Astrocyte (in vitro differentiated cells and primary cell): Measurements from ENCODE around the gene DCHS1. TPM values are rescaled to one million over a fixed set of nuclear protein-coding genes. Genes with fewer than 3 reads are reported as not detected.
A peak's percentile ranks its signal among the peaks of the same experiment; 100 is the strongest.

Source experiments
- DNase-seq: peaks from one replicate; pipeline ENCODE4 v3.0.0-alpha.2; 2010; ENCODE audit warnings: low read depth
- FAIRE-seq: peaks from 2 replicates; lab custom pipeline; 2011; peaks lifted over from hg19 to GRCh38; lab: Jason Lieb, UNC
- H2AFZ ChIP-seq: 2 replicates; pipeline ENCODE4 v1.6.0; 2012; ENCODE audit warnings: low read depth, low read length, inconsistent platforms
- H3K27ac ChIP-seq: 2 replicates; pipeline ENCODE4 v1.5.1; 2011; ENCODE audit warnings: low read depth, low read length, inconsistent platforms
- H3K27me3 ChIP-seq: 2 replicates; pipeline ENCODE4 v1.6.0; 2011; ENCODE audit warnings: low read length, inconsistent platforms; ENCODE audit not compliant: insufficient read depth
- H3K36me3 ChIP-seq: 2 replicates; pipeline ENCODE4 v1.5.1; 2011; ENCODE audit warnings: low read length, inconsistent platforms; ENCODE audit not compliant: insufficient read depth
- H3K4me1 ChIP-seq: 2 replicates; pipeline ENCODE4 v1.5.1; 2011; ENCODE audit warnings: low read length, inconsistent platforms; ENCODE audit not compliant: insufficient read depth
- H3K4me2 ChIP-seq: 2 replicates; pipeline ENCODE4 v1.6.0; 2012; ENCODE audit warnings: low read length, inconsistent platforms
- H3K4me3 ChIP-seq: 2 replicates; pipeline ENCODE4 v1.5.1; 2011; ENCODE audit warnings: low read depth, mild to moderate bottlenecking, low read length, inconsistent platforms; ENCODE audit not compliant: insufficient read depth
- H3K79me2 ChIP-seq: 2 replicates; pipeline ENCODE4 v1.6.0; 2012; ENCODE audit warnings: mild to moderate bottlenecking, low read length, inconsistent platforms; ENCODE audit not compliant: insufficient read depth
- H3K9ac ChIP-seq: 2 replicates; pipeline ENCODE4 v1.6.0; 2012; ENCODE audit warnings: mild to moderate bottlenecking, low read length, inconsistent platforms
- H3K9me3 ChIP-seq: 2 replicates; pipeline ENCODE4 v1.5.1; 2012; ENCODE audit warnings: low read depth, mild to moderate bottlenecking, low read length, inconsistent platforms; ENCODE audit not compliant: insufficient read depth
- H4K20me1 ChIP-seq: 2 replicates; pipeline ENCODE4 v1.6.0; 2012; ENCODE audit warnings: low read length, inconsistent platforms; ENCODE audit not compliant: insufficient read depth
- H3K27ac Mint-ChIP-seq: one replicate; pipeline ENCODE4 v1.8.0; 2021; ENCODE audit warnings: mild to moderate bottlenecking, mixed read lengths; ENCODE audit not compliant: unreplicated experiment
- H3K27me3 Mint-ChIP-seq: one replicate; pipeline ENCODE4 v1.8.0; 2021; ENCODE audit warnings: low read depth, mixed read lengths; ENCODE audit not compliant: unreplicated experiment
- H3K36me3 Mint-ChIP-seq: one replicate; pipeline ENCODE4 v1.8.0; 2021; ENCODE audit warnings: low read depth, mixed read lengths; ENCODE audit not compliant: unreplicated experiment
- H3K4me1 Mint-ChIP-seq: one replicate; pipeline ENCODE4 v1.8.0; 2021; ENCODE audit warnings: low read depth, mixed read lengths; ENCODE audit not compliant: unreplicated experiment
- H3K4me3 Mint-ChIP-seq: one replicate; pipeline ENCODE4 v1.8.0; 2021; ENCODE audit warnings: mild to moderate bottlenecking, moderate library complexity, mixed read lengths; ENCODE audit not compliant: unreplicated experiment
- H3K9me3 Mint-ChIP-seq: one replicate; pipeline ENCODE4 v1.8.0; 2021; ENCODE audit warnings: mild to moderate bottlenecking, mixed read lengths; ENCODE audit not compliant: unreplicated experiment
- EZH2 ChIP-seq: IDR thresholded peaks from 2 replicates; pipeline ENCODE4 v1.6.1; 2012; ENCODE audit warnings: mild to moderate bottlenecking, low read length, inconsistent platforms; ENCODE audit not compliant: insufficient read depth
- total RNA-seq: library from RNA; stranded (reverse); gene quantifications from 2 replicates; pipeline ENCODE4 v1.2.1, GENCODE V29; 2021
- TF ChIP-seq, protein P1 (sequence below): IDR thresholded peaks from 2 replicates; pipeline ENCODE4 v1.5.1; 2011; ENCODE audit warnings: low read depth, mild to moderate bottlenecking, inconsistent platforms, low read length, moderate library complexity; ENCODE audit not compliant: insufficient read depth

The DCHS1 gene
- total RNA-seq, 1 donor from 2014 or later, result 8.4 TPM

DNA sequence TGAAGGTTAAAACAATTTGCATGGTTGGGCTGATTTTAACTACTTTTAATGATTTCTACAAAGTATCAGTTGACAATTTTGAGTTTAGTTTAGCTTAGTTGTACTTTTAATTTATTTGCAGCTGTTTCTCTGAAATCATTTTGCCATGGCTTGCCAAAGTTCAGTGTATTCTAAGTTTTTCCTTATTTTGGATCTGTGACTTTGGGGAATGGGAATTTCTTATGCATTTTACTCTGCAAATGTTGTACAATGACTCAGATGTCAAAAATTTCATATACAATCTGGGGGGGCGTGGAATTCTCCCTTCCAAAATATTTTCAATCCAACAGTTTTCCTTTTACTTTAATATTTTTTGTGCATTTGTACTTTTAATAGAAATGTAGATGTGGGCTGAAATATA is 8.9 kb upstream of the DCHS1 start:
- H3K36me3 ChIP-seq, result no peaks in the 10 kb centered on the region
- TF ChIP-seq EZH2, result no peak
- TF ChIP-seq, protein P1, sequence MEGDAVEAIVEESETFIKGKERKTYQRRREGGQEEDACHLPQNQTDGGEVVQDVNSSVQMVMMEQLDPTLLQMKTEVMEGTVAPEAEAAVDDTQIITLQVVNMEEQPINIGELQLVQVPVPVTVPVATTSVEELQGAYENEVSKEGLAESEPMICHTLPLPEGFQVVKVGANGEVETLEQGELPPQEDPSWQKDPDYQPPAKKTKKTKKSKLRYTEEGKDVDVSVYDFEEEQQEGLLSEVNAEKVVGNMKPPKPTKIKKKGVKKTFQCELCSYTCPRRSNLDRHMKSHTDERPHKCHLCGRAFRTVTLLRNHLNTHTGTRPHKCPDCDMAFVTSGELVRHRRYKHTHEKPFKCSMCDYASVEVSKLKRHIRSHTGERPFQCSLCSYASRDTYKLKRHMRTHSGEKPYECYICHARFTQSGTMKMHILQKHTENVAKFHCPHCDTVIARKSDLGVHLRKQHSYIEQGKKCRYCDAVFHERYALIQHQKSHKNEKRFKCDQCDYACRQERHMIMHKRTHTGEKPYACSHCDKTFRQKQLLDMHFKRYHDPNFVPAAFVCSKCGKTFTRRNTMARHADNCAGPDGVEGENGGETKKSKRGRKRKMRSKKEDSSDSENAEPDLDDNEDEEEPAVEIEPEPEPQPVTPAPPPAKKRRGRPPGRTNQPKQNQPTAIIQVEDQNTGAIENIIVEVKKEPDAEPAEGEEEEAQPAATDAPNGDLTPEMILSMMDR, result no peak
- FAIRE-seq, result peak; percentile 13
- H3K36me3 Mint-ChIP-seq, result no peaks in the 10 kb centered on the region
- H3K4me3 Mint-ChIP-seq, result no peak overlapping the region
- no peaks in the 10 kb centered on the region for H3K9me3 Mint-ChIP-seq
- H2AFZ ChIP-seq, result no peak overlapping the region
- H3K27me3 Mint-ChIP-seq, result no peaks in the 10 kb centered on the region
- no peak overlapping the region for H3K27ac Mint-ChIP-seq
- no peaks in the 10 kb centered on the region for H3K9me3 ChIP-seq
- no peak overlapping the region for H3K4me2 ChIP-seq
- H3K27me3 ChIP-seq, result no peaks in the 10 kb centered on the region
- no peak for DNase-seq
- H3K9ac ChIP-seq, result no peak overlapping the region
- no peaks in the 10 kb centered on the region for H4K20me1 ChIP-seq
- no peak overlapping the region for H3K27ac ChIP-seq
- H3K4me3 ChIP-seq, result no peak overlapping the region
- no peaks in the 10 kb centered on the region for H3K4me1 ChIP-seq
- H3K79me2 ChIP-seq, result no peaks in the 10 kb centered on the region
- peaks cover 8% of the 10 kb centered on the region for H3K4me1 Mint-ChIP-seq

GRCh38 chr11:6663794-6664469 is 8.3 kb upstream of the DCHS1 start:
- H3K4me1 ChIP-seq, result no peaks in the 10 kb centered on the region
- Mint-ChIP-seq H3K9me3 (no peaks in the 10 kb centered on the region), H3K27ac (no peak overlapping the region), H3K27me3 (no peaks in the 10 kb centered on the region), H3K4me1 (peaks cover 8% of the 10 kb centered on the region), H3K4me3 (no peak overlapping the region), H3K36me3 (no peaks in the 10 kb centered on the region)
- H3K79me2 ChIP-seq, result no peaks in the 10 kb centered on the region
- no peak overlapping the region for H3K4me2 ChIP-seq
- H4K20me1 ChIP-seq, result no peaks in the 10 kb centered on the region
- no peak overlapping the region for H3K27ac ChIP-seq
- H2AFZ ChIP-seq, result no peak overlapping the region
- H3K27me3 ChIP-seq, result no peaks in the 10 kb centered on the region
- H3K36me3 ChIP-seq, result no peaks in the 10 kb centered on the region
- DNase-seq, result no peak
- no peak for FAIRE-seq
- TF ChIP-seq, protein P1, result no peak
- no peak overlapping the region for H3K9ac ChIP-seq
- H3K4me3 ChIP-seq, result no peak overlapping the region
- no peaks in the 10 kb centered on the region for H3K9me3 ChIP-seq

GRCh38 chr11:6660712-6661111 is 5.1 kb upstream of the DCHS1 start:
- H3K27me3 ChIP-seq, result no peaks in the 10 kb centered on the region
- H3K9ac ChIP-seq, result no peak overlapping the region
- Mint-ChIP-seq H3K27me3 (peaks cover 8% of the 10 kb centered on the region), H3K27ac (no peak overlapping the region), H3K4me1 (peaks cover 8% of the 10 kb centered on the region), H3K9me3 (no peaks in the 10 kb centered on the region), H3K4me3 (no peak overlapping the region), H3K36me3 (no peaks in the 10 kb centered on the region)
- no peaks in the 10 kb centered on the region for H3K9me3 ChIP-seq
- no peak overlapping the region for H3K4me2 ChIP-seq
- no peak for DNase-seq
- no peak for FAIRE-seq
- no peaks in the 10 kb centered on the region for H4K20me1 ChIP-seq
- no peak overlapping the region for H3K27ac ChIP-seq
- H3K4me1 ChIP-seq, result no peaks in the 10 kb centered on the region
- TF ChIP-seq EZH2, result no peak
- TF ChIP-seq, protein P1, result no peak
- no peak overlapping the region for H2AFZ ChIP-seq
- H3K79me2 ChIP-seq, result no peaks in the 10 kb centered on the region
- H3K4me3 ChIP-seq, result no peak overlapping the region
- H3K36me3 ChIP-seq, result no peaks in the 10 kb centered on the region
